ENCODE data around the gene CDHR4.

- TF ChIP-seq, protein P1, sequence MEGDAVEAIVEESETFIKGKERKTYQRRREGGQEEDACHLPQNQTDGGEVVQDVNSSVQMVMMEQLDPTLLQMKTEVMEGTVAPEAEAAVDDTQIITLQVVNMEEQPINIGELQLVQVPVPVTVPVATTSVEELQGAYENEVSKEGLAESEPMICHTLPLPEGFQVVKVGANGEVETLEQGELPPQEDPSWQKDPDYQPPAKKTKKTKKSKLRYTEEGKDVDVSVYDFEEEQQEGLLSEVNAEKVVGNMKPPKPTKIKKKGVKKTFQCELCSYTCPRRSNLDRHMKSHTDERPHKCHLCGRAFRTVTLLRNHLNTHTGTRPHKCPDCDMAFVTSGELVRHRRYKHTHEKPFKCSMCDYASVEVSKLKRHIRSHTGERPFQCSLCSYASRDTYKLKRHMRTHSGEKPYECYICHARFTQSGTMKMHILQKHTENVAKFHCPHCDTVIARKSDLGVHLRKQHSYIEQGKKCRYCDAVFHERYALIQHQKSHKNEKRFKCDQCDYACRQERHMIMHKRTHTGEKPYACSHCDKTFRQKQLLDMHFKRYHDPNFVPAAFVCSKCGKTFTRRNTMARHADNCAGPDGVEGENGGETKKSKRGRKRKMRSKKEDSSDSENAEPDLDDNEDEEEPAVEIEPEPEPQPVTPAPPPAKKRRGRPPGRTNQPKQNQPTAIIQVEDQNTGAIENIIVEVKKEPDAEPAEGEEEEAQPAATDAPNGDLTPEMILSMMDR (IDR thresholded peaks at IDR 0.05): no peak
- peak; percentile 34 for TF ChIP-seq POLR2A (IDR thresholded peaks at IDR 0.05)
These were observed 13.1 kb downstream of the CDHR4 start, which contains the start of gene IP6K1 for GRCh38 chr3:49786357-49787181.

All from testis (tissue), 2 donors.